Trophoblast cell (in vitro differentiated cells and primary cell): ENCODE results near the gene GALNT6.
A peak's percentile ranks its signal among the peaks of the same experiment; 100 is the strongest.

Experiments used
- DNase-seq, 2 donors: peaks; one replicate each; pipeline ENCODE4 v3.0.0-alpha.2; 2016
- H2AFZ ChIP-seq: 2 replicates; pipeline ENCODE4 v1.6.1; 2013; ENCODE audit warnings: low read length, moderate library complexity, mild to moderate bottlenecking; ENCODE audit not compliant: insufficient read depth, poor library complexity
- H2AK5ac ChIP-seq: 2 replicates; pipeline ENCODE4 v1.6.1; 2013; ENCODE audit warnings: mild to moderate bottlenecking, low read length
- H2BK120ac ChIP-seq: 2 replicates; pipeline ENCODE4 v1.6.1; 2013; ENCODE audit warnings: low read length, mild to moderate bottlenecking, moderate library complexity; ENCODE audit not compliant: insufficient read depth, poor library complexity
- H2BK12ac ChIP-seq: 2 replicates; pipeline ENCODE4 v1.6.1; 2013; ENCODE audit warnings: mild to moderate bottlenecking, low read length, moderate library complexity
- H2BK5ac ChIP-seq: 2 replicates; pipeline ENCODE4 v1.6.1; 2013; ENCODE audit warnings: low read length, low read depth, moderate library complexity, mild to moderate bottlenecking; ENCODE audit not compliant: poor library complexity
- H3K14ac ChIP-seq: 2 replicates; pipeline ENCODE4 v1.6.1; 2013; ENCODE audit warnings: mild to moderate bottlenecking, low read length
- H3K18ac ChIP-seq: 2 replicates; pipeline ENCODE4 v1.6.1; 2013; ENCODE audit warnings: mild to moderate bottlenecking, low read length
- H3K23ac ChIP-seq: 2 replicates; pipeline ENCODE4 v1.6.1; 2013; ENCODE audit warnings: low read length
- H3K27ac ChIP-seq: 2 replicates; pipeline ENCODE4 v1.5.1; 2013; ENCODE audit warnings: low read depth, mild to moderate bottlenecking, inconsistent platforms, low read length, moderate library complexity
- H3K27me3 ChIP-seq: 2 replicates; pipeline ENCODE4 v1.6.1; 2013; ENCODE audit warnings: inconsistent platforms, mild to moderate bottlenecking, low read length, moderate library complexity; ENCODE audit not compliant: insufficient read depth
- H3K36me3 ChIP-seq, 2 experiments: 1 replicate in 1 of 2; 2 replicates in 1 of 2; pipeline ENCODE4 v1.6.1; 2013; ENCODE audit warnings: low read length in 2 of 2, mild to moderate bottlenecking in 2 of 2, moderate library complexity in 1 of 2; ENCODE audit not compliant: insufficient read depth in 2 of 2, control insufficient read depth in 1 of 2
- H3K4ac ChIP-seq: 2 replicates; pipeline ENCODE4 v1.6.1; 2013; ENCODE audit warnings: low read depth, mild to moderate bottlenecking, low read length, moderate library complexity
- H3K4me1 ChIP-seq, 2 experiments: 1 replicate in 1 of 2; 2 replicates in 1 of 2; pipeline ENCODE4 v1.6.1; 2013; ENCODE audit warnings: low read length in 2 of 2, mild to moderate bottlenecking in 2 of 2, moderate library complexity in 1 of 2; ENCODE audit not compliant: insufficient read depth in 2 of 2, control insufficient read depth in 1 of 2
- H3K4me2 ChIP-seq: 2 replicates; pipeline ENCODE4 v1.6.1; 2013; ENCODE audit warnings: inconsistent platforms, mild to moderate bottlenecking, low read length, moderate library complexity
- H3K4me3 ChIP-seq: 2 replicates; pipeline ENCODE4 v1.5.1; 2013; ENCODE audit warnings: mild to moderate bottlenecking, low read depth, low read length, inconsistent platforms
- H3K79me1 ChIP-seq: one replicate; pipeline ENCODE4 v1.6.1; 2013; ENCODE audit warnings: low read length
- H3K79me2 ChIP-seq: 2 replicates; pipeline ENCODE4 v1.6.1; 2013; ENCODE audit warnings: low read length, mild to moderate bottlenecking; ENCODE audit not compliant: control insufficient read depth, insufficient read depth, poor library complexity
- H3K9ac ChIP-seq: 2 replicates; pipeline ENCODE4 v1.6.1; 2013; ENCODE audit warnings: mild to moderate bottlenecking, low read length
- H3K9me3 ChIP-seq: 2 replicates; pipeline ENCODE4 v1.6.1; 2013; ENCODE audit warnings: low read depth, mild to moderate bottlenecking, control low read depth, inconsistent platforms, low read length; ENCODE audit not compliant: insufficient read depth
- H4K12ac ChIP-seq: 2 replicates; pipeline ENCODE4 v1.6.1; 2013; ENCODE audit warnings: low read depth, mild to moderate bottlenecking, low read length, moderate library complexity
- H4K8ac ChIP-seq: 2 replicates; pipeline ENCODE4 v1.6.1; 2013; ENCODE audit warnings: low read depth, mild to moderate bottlenecking, low read length, moderate library complexity
- H4K91ac ChIP-seq: one replicate; pipeline ENCODE4 v1.6.1; 2013; ENCODE audit warnings: low read depth, mild to moderate bottlenecking, low read length, moderate library complexity
- WGBS: extraction: QIAGEN DNeasy Blood & Tissue Kit; methylation state at CpG from one replicate; pipeline ENCODE4 v1.1.7; 2013; ENCODE audit warnings: missing lambda C conversion rate; ENCODE audit not compliant: insufficient read length, insufficient coverage; ENCODE audit errors: extremely low coverage; 5-methylcytosine and 5-hydroxymethylcytosine counted together

Gene GALNT6

DNA sequence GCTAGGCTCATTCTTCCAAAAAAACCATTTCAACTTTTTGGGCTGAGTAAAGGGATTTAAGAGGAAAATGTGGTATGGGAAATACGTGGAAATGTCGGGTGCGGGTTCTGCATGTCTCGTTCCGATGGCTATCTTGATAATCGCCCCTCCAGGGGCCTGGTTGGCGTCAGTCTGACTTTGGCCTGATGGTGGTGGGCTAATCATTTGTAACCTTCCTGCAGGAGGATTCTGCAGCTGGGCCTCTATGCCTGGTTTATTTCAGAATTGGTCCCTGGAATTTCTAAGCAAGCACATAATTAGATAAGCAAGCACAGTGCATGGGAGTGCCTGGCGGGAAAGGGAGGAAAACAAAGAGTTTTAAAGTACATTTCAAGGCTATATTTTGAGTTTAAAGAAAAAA, 18.6 kb upstream of the GALNT6 start:
- Histone ChIP-seq H3K4ac (no peak overlapping the region), H3K4me1 (peaks cover 17 to 19% of the 10 kb centered on the region in 2 experiments), H2AK5ac (no peak overlapping the region), H3K79me2 (peaks cover 7% of the 10 kb centered on the region), H3K4me3 (no peak overlapping the region), H3K14ac (no peak overlapping the region), H3K23ac (no peak overlapping the region), H4K12ac (no peak overlapping the region), H3K9me3 (no peaks in the 10 kb centered on the region), H3K27ac (peak overlapping the region; percentile 98), H3K4me2 (no peak overlapping the region), H4K8ac (no peak overlapping the region), H2BK120ac (no peak overlapping the region), H3K9ac (no peak overlapping the region), H3K36me3 (peaks cover 3 to 5% of the 10 kb centered on the region in 2 experiments), H2BK12ac (no peak overlapping the region), H4K91ac (peak overlapping the region; percentile 97), H2AFZ (no peak overlapping the region), H2BK5ac (peak overlapping the region; percentile 99), H3K79me1 (peaks cover 39% of the 10 kb centered on the region), H3K27me3 (no peaks in the 10 kb centered on the region), H3K18ac (no peak overlapping the region)
- no CpG with 5 or more reads among the region's 8 CpGs for WGBS
- peak; percentile 78 to 82 for DNase-seq

GRCh38 chr12:51407604-51408003, 16.4 kb upstream of the GALNT6 start:
- DNase-seq = no peak
- peak overlapping the region; percentile 89 for H4K91ac ChIP-seq
- H3K14ac ChIP-seq = peak overlapping the region; percentile 62
- peaks cover 7% of the 10 kb centered on the region for H3K79me2 ChIP-seq
- H2BK12ac ChIP-seq = peak overlapping the region; percentile 42
- peaks cover 47% of the 10 kb centered on the region for H3K79me1 ChIP-seq
- no peak overlapping the region for H3K9ac ChIP-seq
- no peak overlapping the region for H3K4me3 ChIP-seq
- no CpG with 5 or more reads among the region's 4 CpGs for WGBS
- H3K27ac ChIP-seq = peak overlapping the region; percentile 88
- peaks cover 5 to 10% of the 10 kb centered on the region in 2 experiments for H3K36me3 ChIP-seq
- H3K4me2 ChIP-seq = no peak overlapping the region
- no peak overlapping the region for H2AK5ac ChIP-seq
- H3K4ac ChIP-seq = no peak overlapping the region
- H3K27me3 ChIP-seq = no peaks in the 10 kb centered on the region
- H3K9me3 ChIP-seq = no peaks in the 10 kb centered on the region
- H3K23ac ChIP-seq = no peak overlapping the region
- H4K12ac ChIP-seq = no peak overlapping the region
- no peak overlapping the region for H2AFZ ChIP-seq
- H2BK5ac ChIP-seq = peak overlapping the region; percentile 45
- H4K8ac ChIP-seq = peak overlapping the region; percentile 47
- H3K18ac ChIP-seq = peak overlapping the region; percentile 35
- H3K4me1 ChIP-seq = peaks cover 31 to 36% of the 10 kb centered on the region in 2 experiments
- peak overlapping the region; percentile 0 for H2BK120ac ChIP-seq

GRCh38 chr12:51406859-51407258, 15.7 kb upstream of the GALNT6 start:
- peaks cover 47% of the 10 kb centered on the region for H3K79me1 ChIP-seq
- no CpG with 5 or more reads among the region's 5 CpGs for WGBS
- no peak overlapping the region for H4K12ac ChIP-seq
- peaks cover 32 to 37% of the 10 kb centered on the region in 2 experiments for H3K4me1 ChIP-seq
- H3K4ac ChIP-seq = peak overlapping the region; percentile 75
- no peak overlapping the region for H3K23ac ChIP-seq
- no peaks in the 10 kb centered on the region for H3K27me3 ChIP-seq
- H2AFZ ChIP-seq = no peak overlapping the region
- H3K79me2 ChIP-seq = peaks cover 7% of the 10 kb centered on the region
- H3K27ac ChIP-seq = peak overlapping the region; percentile 28
- H2BK12ac ChIP-seq = peak overlapping the region; percentile 79
- peak overlapping the region; percentile 41 for H3K14ac ChIP-seq
- H4K91ac ChIP-seq = peak overlapping the region; percentile 89
- peak overlapping the region; percentile 58 for H2BK5ac ChIP-seq
- no peak overlapping the region for H3K9ac ChIP-seq
- no peak for DNase-seq
- peak overlapping the region; percentile 80 for H2AK5ac ChIP-seq
- H3K18ac ChIP-seq = peak overlapping the region; percentile 47
- H2BK120ac ChIP-seq = peak overlapping the region; percentile 70
- no peak overlapping the region for H3K4me3 ChIP-seq
- peak overlapping the region; percentile 70 for H4K8ac ChIP-seq
- no peak overlapping the region for H3K4me2 ChIP-seq
- peaks cover 9 to 10% of the 10 kb centered on the region in 2 experiments for H3K36me3 ChIP-seq
- H3K9me3 ChIP-seq = no peaks in the 10 kb centered on the region

GRCh38 chr12:51406290-51406689, 15.1 kb upstream of the GALNT6 start:
- no peak overlapping the region for H3K4me3 ChIP-seq
- H4K8ac ChIP-seq = peak overlapping the region; percentile 7
- peaks cover 47% of the 10 kb centered on the region for H3K79me1 ChIP-seq
- no peak overlapping the region for H3K27ac ChIP-seq
- H3K27me3 ChIP-seq = no peaks in the 10 kb centered on the region
- H2AFZ ChIP-seq = no peak overlapping the region
- H2AK5ac ChIP-seq = no peak overlapping the region
- WGBS = no CpG with 5 or more reads among the region's 3 CpGs
- peak overlapping the region; percentile 34 for H3K18ac ChIP-seq
- H2BK12ac ChIP-seq = peak overlapping the region; percentile 79
- peak overlapping the region; percentile 18 for H3K14ac ChIP-seq
- H3K23ac ChIP-seq = no peak overlapping the region
- no peak for DNase-seq
- no peak overlapping the region for H3K4me2 ChIP-seq
- H3K4ac ChIP-seq = no peak overlapping the region
- peaks cover 35 to 40% of the 10 kb centered on the region in 2 experiments for H3K4me1 ChIP-seq
- no peaks in the 10 kb centered on the region for H3K9me3 ChIP-seq
- peaks cover 6% of the 10 kb centered on the region for H3K79me2 ChIP-seq
- no peak overlapping the region for H2BK120ac ChIP-seq
- H4K91ac ChIP-seq = peak overlapping the region; percentile 89
- H2BK5ac ChIP-seq = no peak overlapping the region
- no peak overlapping the region for H3K9ac ChIP-seq
- H4K12ac ChIP-seq = no peak overlapping the region
- H3K36me3 ChIP-seq = peaks cover 11 to 13% of the 10 kb centered on the region in 2 experiments
